ENCODE measurements around the gene DNAH14.
"Not testable (repeated sequence)": the region's sequence is repeated elsewhere in the genome, so short reads cannot be mapped to it uniquely, and the experiment has no call there.

DNAH14 gene

GRCh38 chr1:225360119-225360518 lies 430.6 kb downstream of the DNAH14 start:
- no peak for DNase-seq

- no peak for DNase-seq
These were observed 431.7 kb downstream of the DNAH14 start for GRCh38 chr1:225361176-225361575.

GRCh38 chr1:225362805-225363204 lies 433.3 kb downstream of the DNAH14 start:
- no peak for DNase-seq

GRCh38 chr1:225364439-225364838 lies 435.0 kb downstream of the DNAH14 start:
- DNase-seq: no peak

- DNase-seq: no peak
These were observed 436.5 kb downstream of the DNAH14 start for GRCh38 chr1:225366018-225366417.

GRCh38 chr1:225366552-225366951 lies 437.1 kb downstream of the DNAH14 start:
- DNase-seq: no peak

- DNase-seq: peak; percentile 63
These were observed 438.6 kb downstream of the DNAH14 start for GRCh38 chr1:225368036-225368552.

- DNase-seq: no peak
These were observed 442.0 kb downstream of the DNAH14 start for GRCh38 chr1:225371366-225372010.

GRCh38 chr1:225373155-225373554 lies 443.7 kb downstream of the DNAH14 start:
- DNase-seq: no peak

GRCh38 chr1:225374996-225375395 lies 445.5 kb downstream of the DNAH14 start:
- DNase-seq: no peak

GRCh38 chr1:225378880-225379279 lies 449.4 kb downstream of the DNAH14 start:
- no peak for DNase-seq

GRCh38 chr1:225380691-225381090 lies 451.2 kb downstream of the DNAH14 start:
- DNase-seq: no peak

GRCh38 chr1:225386860-225387259 lies 457.4 kb downstream of the DNAH14 start:
- not testable (repeated sequence) for DNase-seq

GRCh38 chr1:225388372-225388771 lies 458.9 kb downstream of the DNAH14 start:
- DNase-seq: no peak

- DNase-seq: no peak
These were observed 460.4 kb downstream of the DNAH14 start for GRCh38 chr1:225389843-225390242.

- no peak for DNase-seq
These were observed 466.9 kb downstream of the DNAH14 start for GRCh38 chr1:225396357-225396756.

- no peak for DNase-seq
These were observed 471.5 kb downstream of the DNAH14 start for GRCh38 chr1:225400968-225401367.

GRCh38 chr1:225406976-225407725 lies 477.7 kb downstream of the DNAH14 start:
- no peak for DNase-seq

GRCh38 chr1:225407755-225408154 lies 478.3 kb downstream of the DNAH14 start:
- no peak for DNase-seq

- no peak for DNase-seq
These were observed 478.8 kb downstream of the DNAH14 start for GRCh38 chr1:225408249-225408648.

- DNase-seq: peak; percentile 25
These were observed 479.6 kb downstream of the DNAH14 start for GRCh38 chr1:225409051-225409450.

- peak; percentile 32 for DNase-seq
These were observed 480.6 kb downstream of the DNAH14 start for GRCh38 chr1:225410036-225410435.

GRCh38 chr1:225412321-225412720 lies 482.8 kb downstream of the DNAH14 start:
- DNase-seq: no peak

GRCh38 chr1:225412803-225413351 lies 483.4 kb downstream of the DNAH14 start:
- DNase-seq: no peak
